RWPE2 (cell line): ENCODE measurements around the gene MORN1.

Source experiments
- ATAC-seq: fragments of 200-7000 bp; cut with Tn5 transposase; 3 replicates; pipeline ENCODE4 v1.9.1; 2021; ENCODE audit warnings: low read depth
- DNase-seq: peaks from one replicate; pipeline ENCODE4 v3.0.0-alpha.2; 2020; ENCODE audit warnings: low spot score
- H3K27ac ChIP-seq: fragments of 450-650 bp; 2 replicates; pipeline ENCODE4 v1.5.1; 2017; ENCODE audit warnings: mild to moderate bottlenecking; ENCODE audit not compliant: poor library complexity, severe bottlenecking
- H3K27me3 ChIP-seq: fragments of 250-450 bp; sonication (Bioruptor Pico); 2 replicates; pipeline ENCODE4 v1.5.1; 2021; ENCODE audit warnings: mild to moderate bottlenecking, moderate library complexity; ENCODE audit not compliant: insufficient read depth, poor library complexity, severe bottlenecking
- H3K36me3 ChIP-seq: fragments of 250-450 bp; sonication (Bioruptor Pico); 2 replicates; pipeline ENCODE4 v1.5.1; 2020; ENCODE audit warnings: low read depth, mild to moderate bottlenecking, moderate library complexity
- H3K4me1 ChIP-seq: fragments of 250-450 bp; sonication (Bioruptor Pico); 2 replicates; pipeline ENCODE4 v1.5.1; 2021; ENCODE audit warnings: mild to moderate bottlenecking, moderate library complexity; ENCODE audit not compliant: insufficient read depth, poor library complexity, severe bottlenecking
- H3K4me3 ChIP-seq: fragments of 250-450 bp; sonication (Bioruptor Pico); 2 replicates; pipeline ENCODE4 v1.5.1; 2021; ENCODE audit warnings: mild to moderate bottlenecking, moderate library complexity; ENCODE audit not compliant: severe bottlenecking
- H3K9me3 ChIP-seq: fragments of 250-450 bp; sonication (Bioruptor Pico); 2 replicates; pipeline ENCODE4 v1.5.1; 2021; ENCODE audit warnings: mild to moderate bottlenecking, moderate library complexity; ENCODE audit not compliant: severe bottlenecking
- CTCF ChIP-seq: fragments of 450-650 bp; IDR thresholded peaks from one replicate; pipeline ENCODE4 v1.5.1; 2017; ENCODE audit warnings: mild to moderate bottlenecking, moderate library complexity; ENCODE audit not compliant: poor library complexity, severe bottlenecking

MORN1 gene

GRCh38 chr1:2274231-2274928 lies 117.0 kb downstream of the MORN1 start:
- Histone ChIP-seq H3K27me3 (no peaks in the 10 kb centered on the region), H3K4me3 (no peak overlapping the region), H3K4me1 (no peaks in the 10 kb centered on the region), H3K36me3 (peaks cover 12% of the 10 kb centered on the region; the same call in 1 of the 2 replicates), H3K27ac (no peak overlapping the region), H3K9me3 (no peaks in the 10 kb centered on the region)
- DNase-seq (no peak), ATAC-seq (no peak)
- TF ChIP-seq CTCF: no peak

- no peak for ATAC-seq
- Histone ChIP-seq H3K36me3 (peaks cover 12% of the 10 kb centered on the region; the same call in 1 of the 2 replicates), H3K4me1 (no peaks in the 10 kb centered on the region), H3K27me3 (no peaks in the 10 kb centered on the region), H3K9me3 (no peaks in the 10 kb centered on the region), H3K4me3 (no peak overlapping the region), H3K27ac (no peak overlapping the region)
- no peak for TF ChIP-seq CTCF
- DNase-seq: no peak
Measured at GRCh38 chr1:2273401-2274090, 117.8 kb downstream of the MORN1 start.

GRCh38 chr1:2272686-2273400 lies 118.5 kb downstream of the MORN1 start:
- Histone ChIP-seq H3K27me3 (no peaks in the 10 kb centered on the region), H3K4me1 (no peaks in the 10 kb centered on the region), H3K27ac (no peak overlapping the region)

GRCh38 chr1:2271841-2272655 lies 119.3 kb downstream of the MORN1 start:
- Histone ChIP-seq H3K27ac (no peak overlapping the region), H3K4me1 (no peaks in the 10 kb centered on the region), H3K36me3 (peaks cover 4% of the 10 kb centered on the region; the same call in 1 of the 2 replicates), H3K27me3 (no peaks in the 10 kb centered on the region), H3K4me3 (no peak overlapping the region), H3K9me3 (no peaks in the 10 kb centered on the region)
- ATAC-seq (no peak), DNase-seq (no peak)
- no peak for TF ChIP-seq CTCF

More at GRCh38 chr1:2272686-2273400, 118.5 kb downstream of the MORN1 start:
- Histone ChIP-seq H3K36me3 (peaks cover 9% of the 10 kb centered on the region; the same call in 1 of the 2 replicates), H3K4me3 (no peak overlapping the region), H3K9me3 (no peaks in the 10 kb centered on the region)
- no peak for ATAC-seq
- no peak for DNase-seq
- no peak for TF ChIP-seq CTCF
